A204.1 (cell line): ENCODE data around the gene PDE4DIP.
"Not testable (repeated sequence)": the region's sequence is repeated elsewhere in the genome, so short reads cannot be mapped to it uniquely, and the experiment has no call there.

ENCODE experiments used
- FAIRE-seq: peaks from 2 replicates; lab custom pipeline; 2012; peaks lifted over from hg19 to GRCh38; lab: Jason Lieb, UNC

Gene PDE4DIP

DNA sequence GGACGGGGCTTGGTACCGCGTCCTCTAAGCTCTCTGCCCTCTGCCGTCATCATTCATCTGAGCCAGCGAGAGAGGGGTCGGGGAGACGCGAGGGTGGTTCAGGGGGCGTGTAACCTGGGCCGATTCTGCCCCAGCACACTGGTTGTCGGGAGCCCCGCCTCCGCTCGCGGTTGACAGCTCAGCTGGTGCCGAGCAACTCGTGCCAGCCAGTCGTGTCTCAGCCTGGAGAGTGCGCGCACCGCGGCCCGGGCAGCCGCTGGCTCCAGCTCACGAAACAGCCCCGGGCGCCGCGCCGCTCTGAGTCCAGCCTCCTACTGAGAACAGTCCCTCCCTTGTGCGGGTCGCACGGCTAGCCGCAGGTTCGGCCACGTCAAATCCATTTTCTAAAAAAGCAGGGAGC lies at the start of gene PDE4DIP:
Gene PDE4DIP (plus strand): TSS at position 209 of the 400 bp plus-strand sequence. CDS start 347 bp downstream, outside the sequence.
- FAIRE-seq = not testable (repeated sequence)

DNA sequence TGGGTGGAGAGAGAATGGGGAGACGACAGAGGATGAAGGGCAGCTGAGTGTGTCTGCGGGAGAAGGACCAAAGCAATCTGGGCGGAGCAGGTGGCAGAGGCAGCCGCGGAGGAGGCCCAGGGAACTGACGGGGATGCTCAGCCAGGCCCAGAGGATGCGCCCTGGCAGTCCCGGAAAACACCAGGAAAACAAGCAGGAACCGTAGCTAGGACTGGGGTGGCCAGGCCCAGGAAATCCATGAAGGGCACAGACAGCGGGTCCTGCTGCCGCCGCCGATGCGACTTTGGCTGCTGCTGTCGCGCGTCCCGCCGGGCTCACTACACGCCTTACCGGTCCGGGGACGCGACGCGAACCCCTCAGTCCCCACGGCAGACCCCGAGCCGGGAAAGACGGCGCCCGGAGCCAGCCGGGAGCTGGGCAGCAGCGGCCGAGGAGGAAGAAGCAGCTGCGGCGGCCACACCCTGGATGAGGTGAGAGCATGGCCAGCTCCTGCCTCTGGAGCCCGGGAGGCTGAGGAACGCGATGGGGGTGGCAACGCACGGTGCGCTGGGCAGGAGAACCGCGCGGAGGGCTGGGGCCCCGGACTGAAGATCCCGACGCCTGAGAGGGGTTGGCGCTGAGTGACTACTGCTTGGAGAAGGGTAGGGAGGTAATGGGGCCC lies 35.8 kb upstream of the PDE4DIP start:
- not testable (repeated sequence) for FAIRE-seq

DNA sequence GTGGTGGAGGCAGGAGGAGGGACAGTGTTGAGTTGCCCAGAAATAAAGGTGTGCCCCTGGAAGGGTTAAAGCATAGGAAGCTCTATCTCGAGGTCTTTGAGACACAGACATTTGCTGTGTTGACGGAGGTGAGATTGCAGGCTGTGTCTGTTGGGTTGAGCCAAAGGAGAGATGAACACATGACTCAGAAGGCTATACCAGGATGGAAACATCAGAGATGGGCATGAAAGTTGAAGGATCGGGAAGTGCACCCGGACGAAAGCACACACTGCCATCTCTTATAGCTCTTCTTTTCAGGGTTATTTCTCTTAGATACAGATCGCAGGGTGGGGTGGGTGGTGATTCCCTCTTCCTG lies 35.3 kb upstream of the PDE4DIP start:
- not testable (repeated sequence) for FAIRE-seq

DNA sequence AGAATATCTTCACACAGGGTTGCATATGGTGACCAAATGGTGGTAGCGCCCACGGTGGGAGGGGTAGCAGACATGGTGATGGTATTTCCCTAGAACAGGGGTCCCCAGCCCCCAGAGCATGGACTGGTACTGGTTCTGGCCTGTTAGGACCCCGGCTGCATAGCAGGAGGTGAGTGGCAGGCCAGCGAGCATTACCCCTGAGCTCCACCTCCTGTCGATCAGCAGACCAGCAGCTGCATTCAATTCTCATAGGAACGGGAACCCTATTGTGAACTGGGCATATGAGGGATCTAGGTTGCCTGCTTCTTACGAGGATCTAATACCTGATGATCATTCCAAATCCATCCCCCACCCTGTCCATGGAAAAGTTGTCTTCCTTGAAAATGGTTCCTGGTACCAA lies 22.0 kb upstream of the PDE4DIP start:
- FAIRE-seq = not testable (repeated sequence)

DNA sequence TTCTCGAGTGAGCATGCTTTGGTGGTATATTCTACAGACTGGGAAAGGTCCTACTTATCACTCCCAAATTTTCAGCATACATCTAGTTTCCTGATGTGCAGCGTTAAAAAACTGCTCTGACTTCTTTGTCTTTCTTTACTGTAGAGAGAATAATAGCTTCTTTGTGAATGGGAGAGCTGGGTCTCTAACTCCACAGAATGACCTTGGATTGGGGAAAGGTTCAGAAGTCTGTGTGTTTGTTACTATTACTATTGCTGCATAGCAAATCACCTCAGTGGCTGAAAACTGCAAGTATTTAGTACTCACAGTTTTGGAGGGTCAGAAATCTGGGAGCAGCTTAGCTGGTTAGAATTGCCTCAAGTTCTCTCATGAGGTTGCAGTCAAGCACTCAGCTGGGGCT lies 20.4 kb upstream of the PDE4DIP start:
- FAIRE-seq = not testable (repeated sequence)

DNA sequence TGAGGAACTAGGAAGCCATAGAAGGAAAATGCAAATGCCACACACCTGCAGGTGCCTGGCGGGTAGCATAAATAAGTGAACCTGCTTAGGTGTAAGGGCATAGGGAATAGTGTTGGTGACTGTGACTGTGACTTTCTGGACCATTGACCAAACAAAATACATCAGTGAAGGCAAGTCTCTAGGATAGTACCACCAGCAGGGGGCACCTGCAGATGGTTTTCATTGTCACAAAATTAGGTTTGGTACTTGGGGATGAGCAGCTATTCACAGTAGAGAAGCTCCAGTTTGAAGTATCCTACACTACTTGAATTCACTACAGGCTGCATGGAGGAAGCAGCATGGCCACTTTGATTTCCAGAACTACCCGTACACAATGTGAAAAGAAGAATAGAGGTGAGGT lies 19.2 kb upstream of the PDE4DIP start:
- FAIRE-seq = not testable (repeated sequence)

DNA sequence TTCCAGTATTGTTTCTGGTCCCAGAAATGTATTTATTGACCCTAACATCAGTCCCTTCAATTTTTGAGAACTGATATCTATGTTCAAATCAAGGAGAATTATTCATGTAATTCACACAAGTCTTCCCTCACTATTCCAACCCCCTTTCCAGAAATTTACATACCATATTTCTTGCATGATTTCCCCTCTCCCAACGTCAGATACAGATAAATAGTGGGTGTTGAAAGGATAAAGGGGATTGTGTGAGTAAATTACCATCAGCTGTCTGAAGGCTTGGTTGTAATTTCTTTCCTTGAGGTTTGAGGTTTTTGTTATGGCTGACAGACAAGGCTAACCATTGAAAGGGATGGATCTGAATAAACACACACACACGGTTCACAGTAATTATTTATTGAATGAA lies 15.7 kb upstream of the PDE4DIP start:
- FAIRE-seq = not testable (repeated sequence)

DNA sequence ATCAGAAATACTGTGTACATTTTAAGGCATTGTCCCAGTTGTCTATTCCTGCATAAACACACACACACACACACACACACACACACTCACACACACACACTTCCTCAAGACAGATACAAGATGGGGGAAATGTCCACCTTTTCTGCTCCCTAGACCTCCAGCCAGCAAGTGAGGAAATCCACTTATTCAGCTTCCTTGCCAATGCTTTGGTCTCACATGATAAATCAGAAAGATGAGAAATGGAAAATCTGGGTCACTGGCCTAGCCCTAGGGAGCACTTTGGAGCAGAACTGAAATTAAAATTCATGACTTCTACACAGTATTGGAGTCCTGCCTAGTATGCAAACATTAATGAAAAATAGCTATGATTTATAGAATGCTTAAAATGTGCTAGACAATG lies 15.3 kb upstream of the PDE4DIP start:
- not testable (repeated sequence) for FAIRE-seq

DNA sequence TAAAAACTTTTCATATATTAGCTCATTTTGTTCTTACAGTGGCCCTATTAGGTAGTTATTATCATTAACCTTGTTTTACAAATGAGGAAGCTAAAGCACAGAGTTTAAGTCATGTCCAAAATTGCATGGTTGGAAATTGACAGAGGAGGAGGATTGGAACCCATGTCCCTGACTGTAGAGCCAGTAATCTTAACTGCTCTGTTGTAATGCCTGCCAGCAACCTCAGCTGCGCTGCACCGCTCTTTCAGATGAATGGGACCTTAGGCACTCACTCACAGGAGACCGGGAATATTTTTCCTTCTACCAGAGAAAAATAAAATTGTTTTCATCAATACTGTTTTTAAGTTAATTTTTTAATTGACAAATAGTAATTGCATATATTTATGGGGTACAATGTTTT lies 14.9 kb upstream of the PDE4DIP start:
- FAIRE-seq = not testable (repeated sequence)

DNA sequence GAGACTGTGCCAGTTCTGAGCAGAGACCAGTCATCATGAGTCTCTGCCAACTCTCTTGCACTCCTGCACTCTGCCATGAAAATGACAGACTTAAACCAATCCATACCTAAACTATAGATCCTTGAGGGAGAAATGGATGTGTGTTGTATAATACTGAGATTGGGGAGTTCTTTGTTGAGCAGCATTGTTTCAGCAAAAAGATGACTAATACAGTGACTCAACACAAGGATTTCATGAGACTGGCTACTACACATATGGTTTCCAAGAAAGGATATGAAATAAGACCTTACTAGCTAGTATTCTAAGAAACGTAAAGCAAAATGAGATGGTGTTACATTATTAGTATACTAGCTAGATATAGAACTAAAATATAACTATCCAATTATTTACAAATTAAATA lies 3.0 kb upstream of the PDE4DIP start:
- FAIRE-seq = not testable (repeated sequence)

DNA sequence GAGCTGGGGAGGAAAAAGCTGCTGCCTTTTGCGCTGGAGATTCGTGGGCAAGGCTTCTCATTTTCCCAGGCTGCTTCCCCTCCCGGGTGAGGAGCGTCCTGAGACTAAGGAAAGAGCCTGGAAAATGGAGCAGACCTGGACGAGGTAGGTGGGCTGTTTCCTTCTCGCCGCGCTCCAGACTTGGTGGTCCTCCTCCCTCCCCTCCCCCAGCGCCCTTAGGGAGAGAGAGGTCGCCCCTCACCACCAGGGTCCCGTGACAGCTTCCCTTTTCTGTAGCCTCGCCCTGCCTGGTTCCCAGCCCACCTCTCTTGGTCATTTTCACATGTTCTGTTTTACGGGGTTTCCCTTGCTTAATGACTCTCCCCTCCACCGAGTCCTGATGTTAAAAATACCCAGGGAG lies 423 bp downstream of the PDE4DIP start:
- FAIRE-seq = not testable (repeated sequence)

DNA sequence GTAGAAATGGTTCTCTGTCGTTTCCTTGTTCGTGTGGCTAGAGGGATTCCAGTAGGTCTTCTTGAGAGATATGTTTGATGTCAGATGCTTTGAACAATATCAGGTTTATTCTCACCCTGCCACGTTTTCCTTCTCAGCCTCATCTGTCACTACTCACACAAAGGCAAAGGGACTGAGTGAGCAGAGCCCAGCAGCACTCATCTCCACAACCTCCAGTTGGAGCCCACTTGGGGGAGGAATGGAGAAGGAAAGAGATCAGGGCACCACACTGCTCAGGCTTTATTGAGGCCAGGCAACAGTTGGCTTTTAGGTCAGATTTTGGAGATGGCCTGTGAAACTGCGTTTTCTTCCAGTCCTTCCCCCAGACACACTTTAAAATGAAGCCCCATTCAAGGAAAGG lies 840 bp downstream of the PDE4DIP start:
- not testable (repeated sequence) for FAIRE-seq

DNA sequence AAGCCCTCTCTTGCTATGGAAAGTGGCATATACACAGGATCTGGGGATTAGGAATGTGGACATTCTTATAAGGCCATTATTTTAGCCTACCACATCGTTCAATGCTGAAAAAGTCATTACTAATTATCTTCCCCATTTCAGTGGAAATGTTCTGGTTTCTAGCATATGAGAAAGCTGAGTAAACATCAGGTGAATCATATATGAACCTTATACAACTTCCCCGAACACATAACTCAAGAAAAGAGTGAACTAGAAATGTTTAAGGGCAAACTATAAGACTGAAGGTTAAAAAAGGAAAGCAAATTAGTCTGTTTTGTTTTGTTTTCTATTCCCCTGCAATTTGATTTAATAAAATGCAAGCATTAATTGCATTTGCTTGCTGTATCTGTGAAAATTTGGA lies 6.1 kb downstream of the PDE4DIP start:
- not testable (repeated sequence) for FAIRE-seq

DNA sequence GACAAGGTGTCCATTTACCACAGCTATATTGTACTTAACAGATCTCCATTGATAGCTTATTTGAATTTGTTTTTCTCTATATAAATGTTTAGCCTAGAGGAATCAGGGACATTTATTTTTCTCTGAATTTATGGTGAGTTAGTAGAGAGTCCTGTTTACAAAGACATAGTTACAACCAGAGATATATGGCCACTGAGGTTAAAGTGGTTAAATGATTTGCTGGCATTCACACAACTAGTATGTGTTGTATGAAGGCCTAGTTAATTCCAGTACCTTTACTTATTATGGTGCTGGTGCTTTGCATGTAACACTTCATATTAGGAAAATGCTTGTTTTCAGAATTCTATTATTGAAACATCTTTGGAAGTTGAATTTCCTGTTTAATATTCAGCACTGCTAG lies 6.6 kb downstream of the PDE4DIP start:
- FAIRE-seq = not testable (repeated sequence)

DNA sequence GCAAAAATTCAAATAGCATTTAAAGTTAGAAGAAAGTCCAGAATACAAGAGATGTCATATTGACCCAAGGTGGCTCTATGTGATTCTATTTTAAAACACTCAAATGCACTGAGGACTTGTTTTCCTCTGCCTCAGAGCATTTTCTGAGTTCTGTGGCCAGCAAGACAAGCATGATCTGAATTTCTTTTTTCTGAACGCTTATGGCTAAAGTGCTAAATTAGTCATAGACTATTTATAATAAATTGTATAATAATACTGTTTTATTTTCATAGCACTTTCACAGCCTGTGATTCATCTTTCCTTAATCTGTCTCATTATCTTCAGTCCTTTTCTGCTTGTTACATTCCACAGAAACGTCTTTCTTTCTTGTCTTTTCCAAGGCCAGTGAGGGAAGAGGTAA lies 7.5 kb downstream of the PDE4DIP start:
- FAIRE-seq = not testable (repeated sequence)

DNA sequence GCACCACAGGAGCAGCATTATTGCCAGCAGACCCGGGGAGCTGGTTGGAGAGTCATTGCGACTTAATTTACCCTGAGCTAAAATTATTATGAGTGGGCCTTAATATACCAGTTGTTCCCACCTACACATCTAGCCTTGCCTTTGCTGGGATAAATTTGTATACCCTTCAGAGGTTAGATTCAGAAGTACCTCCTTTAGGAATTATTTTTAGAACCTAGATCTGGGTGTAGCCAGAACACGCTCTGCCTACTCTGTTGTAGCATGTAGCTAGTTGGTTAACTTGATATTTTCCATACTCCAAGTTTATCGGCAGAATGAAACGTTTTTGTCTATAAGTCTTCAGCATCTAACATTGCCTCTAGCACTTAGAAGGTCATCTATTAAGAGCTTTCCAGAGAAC lies 9.1 kb downstream of the PDE4DIP start:
- not testable (repeated sequence) for FAIRE-seq

DNA sequence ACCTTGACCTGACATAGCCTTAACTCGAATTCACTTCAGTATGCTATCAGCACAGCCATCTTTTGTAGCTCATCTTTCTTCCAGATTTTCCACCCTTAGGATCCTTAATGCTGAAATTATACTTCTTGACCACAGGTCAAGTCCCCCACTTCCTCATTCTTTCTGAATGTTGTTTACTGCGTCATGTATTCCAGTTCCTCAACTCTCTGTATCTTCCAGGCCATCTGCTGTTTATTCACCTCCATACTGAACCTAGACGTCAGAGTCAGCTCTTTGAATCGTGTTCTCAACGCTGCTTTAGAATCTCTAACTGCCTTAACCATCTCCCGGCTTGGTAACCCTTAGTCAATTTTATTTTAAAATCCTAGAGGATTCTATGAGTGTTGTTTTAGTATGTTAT lies 9.8 kb downstream of the PDE4DIP start:
- not testable (repeated sequence) for FAIRE-seq

DNA sequence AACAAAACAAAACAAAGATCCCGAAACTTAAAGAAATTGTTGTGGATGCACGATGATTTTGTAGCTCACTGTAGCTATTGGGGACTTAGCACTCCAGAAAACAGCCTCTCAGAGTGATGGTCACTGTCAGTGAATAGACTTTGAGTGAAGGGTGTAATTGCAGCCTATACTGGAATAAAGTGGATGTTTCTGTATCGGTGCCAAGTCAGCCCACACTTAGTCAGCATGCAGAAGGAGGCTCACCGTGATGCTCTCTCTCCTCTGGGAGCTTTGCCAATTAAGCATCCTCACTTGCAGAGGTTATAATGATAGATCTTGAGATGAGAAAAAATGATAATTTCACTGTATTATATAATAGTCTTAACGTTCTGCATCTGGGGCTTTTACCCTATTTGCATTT lies 11.1 kb downstream of the PDE4DIP start:
- not testable (repeated sequence) for FAIRE-seq

DNA sequence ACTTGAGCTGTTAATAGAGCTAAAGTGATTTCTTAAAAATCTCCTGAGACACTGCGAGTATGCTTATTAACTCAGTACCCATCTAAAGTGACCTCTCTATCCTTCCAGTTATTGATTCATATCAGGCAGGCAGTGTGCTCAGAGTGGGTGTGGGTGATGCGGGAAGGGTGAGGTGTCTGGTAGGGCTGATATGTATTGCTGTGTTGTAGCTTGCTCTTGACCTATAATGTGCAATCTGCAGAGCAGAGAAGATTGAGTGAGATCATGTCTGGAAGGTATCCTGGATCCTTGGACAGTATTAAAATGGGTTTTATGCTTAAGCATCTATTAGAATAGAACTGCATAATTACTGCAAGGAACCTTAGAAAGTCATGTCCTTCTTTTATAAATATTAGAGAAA lies 15.8 kb downstream of the PDE4DIP start:
- not testable (repeated sequence) for FAIRE-seq

DNA sequence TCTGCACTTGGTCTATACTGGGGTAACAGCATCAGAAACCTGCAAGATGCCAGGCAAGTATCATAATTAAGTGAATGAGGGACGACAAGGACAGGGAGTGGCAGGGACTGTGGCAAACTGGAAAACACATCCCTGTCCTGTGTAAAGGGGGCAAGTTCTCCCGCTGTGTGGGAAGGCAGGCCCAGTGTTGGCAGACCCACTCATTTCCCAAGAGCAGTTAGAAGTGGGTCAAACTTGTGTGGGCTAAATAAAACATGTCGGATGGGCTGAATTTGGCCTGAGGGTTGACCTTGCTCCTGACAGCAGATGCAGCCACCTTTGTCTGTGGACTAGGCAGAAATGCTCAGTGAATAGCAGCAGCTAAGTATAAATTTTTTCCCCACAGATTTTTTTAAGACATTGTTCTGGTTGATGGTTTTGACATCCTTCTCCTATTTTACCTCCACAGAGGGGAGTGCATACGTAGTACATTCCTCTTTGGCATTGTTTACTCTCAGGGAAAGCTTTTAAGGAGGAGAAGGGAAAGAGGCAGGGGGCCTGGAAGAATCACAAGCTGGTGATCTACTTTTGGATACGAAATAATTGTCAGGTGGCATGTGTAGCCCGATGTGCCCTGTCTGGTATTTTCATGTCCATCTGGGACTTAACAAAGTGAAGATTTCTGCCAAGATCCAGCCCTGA lies 16.5 kb downstream of the PDE4DIP start:
- FAIRE-seq = not testable (repeated sequence)

DNA sequence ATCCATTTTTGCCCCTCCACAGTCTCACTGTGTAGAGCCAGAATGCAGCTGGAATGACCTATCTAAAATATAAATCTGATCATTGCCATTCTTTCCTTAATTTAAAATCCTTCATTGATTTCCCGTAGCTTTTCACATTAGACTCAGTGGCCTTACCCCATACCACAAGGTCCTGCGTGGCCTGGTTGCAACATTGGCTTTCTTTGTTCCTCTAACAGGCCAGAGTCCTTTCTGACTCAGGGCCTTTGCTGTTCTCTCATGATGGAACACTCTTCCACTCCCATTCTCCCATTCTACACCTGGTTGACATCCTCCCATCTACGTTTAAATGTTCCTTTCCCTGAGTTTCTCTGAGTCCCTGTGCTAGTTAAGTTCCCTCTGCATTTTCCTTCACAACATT lies 18.4 kb downstream of the PDE4DIP start:
- FAIRE-seq = not testable (repeated sequence)

DNA sequence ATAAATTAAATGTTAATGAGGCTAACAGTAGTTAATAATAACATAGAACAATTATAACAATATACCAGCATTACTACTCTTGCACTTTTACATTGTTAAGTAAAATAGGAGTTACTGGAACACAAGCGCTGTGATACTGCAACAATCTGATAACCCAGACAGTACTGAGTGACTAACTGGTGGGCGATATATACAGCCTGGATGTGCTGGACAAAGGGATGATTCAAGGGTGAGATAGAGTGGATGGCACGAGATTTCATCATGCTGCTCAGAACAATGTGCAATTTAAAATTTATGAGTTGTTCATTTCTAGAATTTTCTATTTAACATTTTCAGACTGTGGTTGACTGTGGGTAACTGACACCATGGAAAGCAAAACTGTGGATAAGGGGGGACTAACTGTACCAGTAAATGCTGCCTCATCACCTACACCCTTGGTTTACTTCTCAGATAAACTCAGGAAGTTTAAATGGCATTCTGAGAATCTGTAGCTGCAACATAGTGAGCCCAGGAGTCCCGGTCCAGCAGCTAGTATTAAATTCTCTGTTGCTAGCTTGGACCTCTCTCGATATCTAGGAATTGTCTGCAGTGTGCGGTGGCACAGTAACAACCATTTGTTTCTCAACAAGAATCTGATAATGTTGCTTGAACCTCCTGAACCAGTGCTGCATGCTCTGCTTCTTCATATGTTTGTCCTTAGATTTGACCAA lies 24.9 kb downstream of the PDE4DIP start:
- FAIRE-seq = not testable (repeated sequence)

DNA sequence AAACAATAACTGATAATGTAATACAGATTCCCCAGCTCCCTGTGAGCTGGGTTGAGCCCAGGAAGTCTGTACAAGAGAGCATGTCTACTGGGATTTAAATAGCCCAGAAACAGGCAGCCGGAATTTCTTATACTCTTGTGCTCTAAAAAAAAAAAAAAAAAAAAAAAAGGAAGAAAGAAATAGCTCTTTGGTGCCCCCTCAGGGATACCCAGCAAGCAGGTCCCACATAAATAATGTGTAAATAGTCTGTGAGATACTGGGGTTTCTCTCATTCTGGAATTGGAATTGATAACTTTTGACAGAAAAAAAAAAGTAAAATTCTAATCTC lies 25.4 kb downstream of the PDE4DIP start:
- FAIRE-seq = not testable (repeated sequence)
